ENCODE results near the gene IFNGR2. TPM values are rescaled to one million over a fixed set of nuclear protein-coding genes. Genes with fewer than 3 reads are reported as not detected.

IFNGR2 gene
- total RNA-seq, 1 experiment from 2014 or later = 44.1 TPM

- Histone ChIP-seq H2BK120ac (ENCODE audit: low read depth, low read length, poor library complexity, severe bottlenecking) (no peak overlapping the region), H2BK5ac (ENCODE audit: insufficient read length, low read length) (no peak overlapping the region), H2BK12ac (ENCODE audit: insufficient read length, low read depth, low read length) (no peak overlapping the region), H3K14ac (ENCODE audit: insufficient read depth, low read length) (no peak overlapping the region), H3K27me3 (ENCODE audit: insufficient read depth, low read length) (no peaks in the 10 kb centered on the region), H4K8ac (replicated peaks; ENCODE audit: insufficient read length, low read depth, low read length) (no peak overlapping the region), H3K18ac (ENCODE audit: insufficient read length, low read depth, low read length) (no peak overlapping the region), H4K5ac (ENCODE audit: insufficient read length, low read depth, low read length) (no peak overlapping the region), H3K23me2 (ENCODE audit: insufficient read length, low read depth, low read length, poor library complexity, severe bottlenecking) (no peaks in the 10 kb centered on the region), H3K79me2 (ENCODE audit: insufficient read depth, low read length) (no peaks in the 10 kb centered on the region), H4K20me1 (ENCODE audit: control insufficient read depth, insufficient read depth, insufficient read length) (no peaks in the 10 kb centered on the region), H2BK20ac (ENCODE audit: low read depth, low read length, poor library complexity, severe bottlenecking) (no peak overlapping the region), H3K4me1 (ENCODE audit: insufficient read depth, low read length) (no peaks in the 10 kb centered on the region), H3T11ph (ENCODE audit: low read length) (no peak overlapping the region), H2AFZ (ENCODE audit: low read length) (no peak overlapping the region), H3K27ac (ENCODE audit: insufficient read length, low read depth, low read length) (no peak overlapping the region), H3K9ac (ENCODE audit: extremely low read depth, insufficient read length, low read length) (no peak overlapping the region), H3K79me1 (ENCODE audit: insufficient read depth, low read depth, low read length, poor library complexity, severe bottlenecking) (no peaks in the 10 kb centered on the region), H4K91ac (ENCODE audit: insufficient read length, low read depth, low read length) (no peak overlapping the region), H3K4ac (ENCODE audit: low read depth, low read length) (no peak overlapping the region), H3K23ac (ENCODE audit: insufficient read length, low read depth, low read length) (no peak overlapping the region), H2AK5ac (ENCODE audit: insufficient read length, low read length) (no peak overlapping the region), H3K9me3 (ENCODE audit: control insufficient read depth, low read depth, low read length) (no peaks in the 10 kb centered on the region), H2BK15ac (ENCODE audit: low read depth, low read length) (no peak overlapping the region), H3K4me2 (ENCODE audit: insufficient read depth, insufficient read length, low read length) (no peak overlapping the region), H3K56ac (ENCODE audit: insufficient read length, low read depth, low read length) (no peak overlapping the region)
- no peak overlapping the region for H3K27ac Mint-ChIP-seq
- no peaks in the 10 kb centered on the region for H3K9me3 Mint-ChIP-seq
- WGBS (ENCODE audit: extremely low coverage, insufficient read length, low lambda C conversion rate) = no CpG with 5 or more reads among the region's 5 CpGs
- H3K4me3 Mint-ChIP-seq = no peak overlapping the region
- H3K36me3 Mint-ChIP-seq (ENCODE audit: insufficient read depth in 1 of 3, low read depth in 3 of 3) = peaks cover 32 to 71% (median 68%) of the 10 kb centered on the region in 3 experiments
- H3K27me3 Mint-ChIP-seq (ENCODE audit: low read depth) = no peaks in the 10 kb centered on the region
- DNase-seq = no peak
- H3K4me1 Mint-ChIP-seq = 0 out of 4 replicates have a peak, but pooled peaks cover 0 to 4% of the 10 kb centered on the region in 2 experiments
- TF ChIP-seq CTCF (conservative IDR thresholded peaks at IDR 0.05) = no peak
Observed at GRCh38 chr21:33421713-33422393, 18.6 kb downstream of the IFNGR2 start.
